WERI-Rb-1 (cell line): ENCODE measurements around the gene MXRA8.
A peak's percentile ranks its signal among the peaks of the same experiment; 100 is the strongest.

Source experiments
- DNase-seq: peaks from one replicate; pipeline ENCODE4 v3.0.0-alpha.2; 2020
- H3K27ac ChIP-seq: fragments of 250-450 bp; sonication (Bioruptor Pico); 2 replicates; pipeline ENCODE4 v1.5.1; 2020; ENCODE audit warnings: mild to moderate bottlenecking, moderate library complexity
- H3K27me3 ChIP-seq: fragments of 250-450 bp; sonication (Bioruptor Pico); 2 replicates; pipeline ENCODE4 v1.5.1; 2021; ENCODE audit warnings: mild to moderate bottlenecking, low read depth, moderate library complexity; ENCODE audit not compliant: insufficient read depth, severe bottlenecking
- H3K36me3 ChIP-seq: fragments of 250-450 bp; sonication (Bioruptor Pico); 2 replicates; pipeline ENCODE4 v1.5.1; 2020; ENCODE audit warnings: mild to moderate bottlenecking, moderate library complexity
- H3K4me3 ChIP-seq: 2 replicates; pipeline ENCODE4 v1.5.1; 2011; ENCODE audit warnings: low read depth, mild to moderate bottlenecking, control low read depth, low read length
- H3K9me3 ChIP-seq: fragments of 250-450 bp; sonication (Bioruptor Pico); 2 replicates; pipeline ENCODE4 v1.5.1; 2021; ENCODE audit warnings: mild to moderate bottlenecking, moderate library complexity; ENCODE audit not compliant: severe bottlenecking
- CTCF ChIP-seq: IDR thresholded peaks from 2 replicates; pipeline ENCODE4 v1.5.1; 2011; ENCODE audit warnings: low read depth, mild to moderate bottlenecking, control low read depth, inconsistent platforms, low read length

The MXRA8 gene

DNA sequence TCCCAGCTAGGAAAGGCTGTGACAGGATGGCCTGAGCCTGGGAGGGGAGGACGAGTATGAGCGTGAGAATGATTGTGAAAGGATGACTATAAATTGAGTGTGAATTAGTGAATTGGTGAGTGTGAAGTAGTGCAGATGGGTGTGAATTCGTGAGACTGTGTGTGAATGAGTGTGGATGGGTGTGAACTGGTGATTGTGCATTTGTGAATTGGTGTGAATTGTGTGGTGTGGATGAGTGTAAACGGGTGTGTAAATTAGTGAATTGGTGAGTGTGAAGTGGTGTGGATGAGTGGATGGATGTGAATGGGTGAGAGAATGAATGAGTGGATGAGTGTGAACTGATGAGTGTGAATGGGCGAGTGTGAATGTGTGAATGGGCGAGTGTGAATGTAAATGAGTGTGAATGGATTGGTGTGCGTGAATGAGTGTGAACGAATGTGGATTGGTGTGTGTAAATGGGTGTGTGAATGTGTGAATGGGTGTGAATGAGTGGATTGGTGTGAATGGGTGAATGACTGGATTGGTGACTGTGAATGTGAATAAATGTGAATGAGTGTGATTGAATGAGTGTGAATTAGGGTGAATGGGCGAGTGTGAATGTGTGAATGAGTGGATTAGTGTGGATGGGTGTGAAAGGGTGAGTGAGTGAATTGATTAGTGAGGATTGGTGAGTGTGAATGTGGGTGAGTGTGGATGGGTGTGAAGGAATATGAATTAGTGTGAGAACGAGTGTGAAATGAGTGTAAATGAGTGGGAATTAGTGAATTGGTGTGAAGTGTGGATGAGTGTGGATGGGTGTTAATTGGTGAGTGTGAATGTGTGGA lies 7.7 kb upstream of the MXRA8 start:
- Histone ChIP-seq H3K4me3 (no peak overlapping the region), H3K9me3 (peaks cover 15% of the 10 kb centered on the region), H3K36me3 (no peaks in the 10 kb centered on the region; the same call in 1 of the 2 replicates), H3K27me3 (no peaks in the 10 kb centered on the region), H3K27ac (no peak overlapping the region)
- no peak for DNase-seq
- TF ChIP-seq CTCF = no peak

DNA sequence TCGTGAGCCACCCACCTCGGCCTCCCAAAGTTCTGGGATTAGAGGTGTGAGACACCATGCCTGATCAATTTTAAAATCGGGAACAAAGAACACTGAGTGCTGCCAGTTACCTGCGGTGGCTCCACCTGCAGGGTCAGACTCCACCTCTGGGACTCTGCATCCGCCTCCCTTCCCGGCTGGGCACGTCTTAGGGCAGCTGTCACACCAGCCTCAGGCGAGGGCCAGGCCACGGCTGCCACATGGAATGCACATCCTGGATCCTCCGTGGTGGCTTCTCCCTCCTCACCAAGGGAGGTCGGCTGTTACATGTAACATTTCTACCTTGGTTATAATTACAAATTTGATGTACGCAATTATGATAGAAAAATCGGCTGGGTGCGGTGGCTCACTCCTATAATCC lies 5.9 kb upstream of the MXRA8 start:
- no peak for TF ChIP-seq CTCF
- Histone ChIP-seq H3K36me3 (no peaks in the 10 kb centered on the region), H3K27me3 (no peaks in the 10 kb centered on the region), H3K9me3 (peaks cover 15% of the 10 kb centered on the region), H3K27ac (no peak overlapping the region), H3K4me3 (no peak overlapping the region)
- no peak for DNase-seq

GRCh38 chr1:1361982-1362423 lies 3.6 kb upstream of the MXRA8 start:
- no peak overlapping the region for H3K4me3 ChIP-seq
- peaks cover 11% of the 10 kb centered on the region for H3K9me3 ChIP-seq
- H3K27ac ChIP-seq = no peak overlapping the region
- no peaks in the 10 kb centered on the region; the same call in 1 of the 2 replicates for H3K36me3 ChIP-seq
- no peaks in the 10 kb centered on the region for H3K27me3 ChIP-seq
- TF ChIP-seq CTCF = no peak
- no peak for DNase-seq

DNA sequence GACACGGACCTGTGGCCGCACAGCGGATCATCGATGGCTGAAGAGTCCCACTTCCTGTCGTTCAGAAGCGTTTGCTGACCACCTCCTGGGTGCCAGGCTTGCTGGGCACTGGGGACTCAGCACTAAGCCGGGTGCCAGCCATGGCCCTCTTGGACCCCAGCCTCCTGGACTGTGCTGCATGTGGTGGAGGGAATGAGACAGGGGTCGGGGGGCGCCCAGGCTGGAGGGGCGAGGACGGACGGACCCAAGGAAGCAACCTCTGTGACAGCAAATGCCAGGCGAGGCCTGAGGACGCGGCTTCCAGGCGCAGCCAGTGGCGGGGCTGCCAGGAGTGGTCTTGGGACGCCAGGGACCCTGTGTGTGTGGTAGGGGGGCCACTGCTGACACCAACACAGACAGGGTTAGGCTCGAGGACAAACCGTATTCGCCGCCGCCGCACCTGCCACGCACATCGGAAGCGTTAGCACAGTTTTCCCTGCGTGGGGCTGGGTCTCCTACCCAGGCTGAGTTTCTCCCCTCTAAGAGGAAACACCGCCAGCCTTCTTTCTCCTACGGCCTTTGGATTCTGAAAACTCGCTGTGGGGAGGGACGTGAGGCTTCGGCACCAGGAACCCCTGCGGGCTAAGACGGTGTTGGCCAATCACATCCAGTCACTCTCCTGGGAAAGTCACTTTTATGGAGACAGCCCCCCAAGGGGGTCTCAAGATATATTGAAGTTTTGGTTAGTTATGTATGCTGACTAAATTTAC lies 3.1 kb upstream of the MXRA8 start:
- H3K4me3 ChIP-seq = no peak overlapping the region
- no peak for DNase-seq
- H3K9me3 ChIP-seq = peaks cover 7% of the 10 kb centered on the region
- peak overlapping the region; percentile 14; the same call in 1 of the 2 replicates for H3K27ac ChIP-seq
- TF ChIP-seq CTCF = no peak
- peaks cover 3% of the 10 kb centered on the region; the same call in 1 of the 2 replicates for H3K36me3 ChIP-seq
- H3K27me3 ChIP-seq = no peaks in the 10 kb centered on the region

GRCh38 chr1:1360506-1361169 lies 2.3 kb upstream of the MXRA8 start:
- no peak for TF ChIP-seq CTCF
- DNase-seq = peak; percentile 47
- Histone ChIP-seq H3K4me3 (no peak overlapping the region), H3K27me3 (no peaks in the 10 kb centered on the region), H3K27ac (peak overlapping the region; percentile 95), H3K9me3 (no peaks in the 10 kb centered on the region), H3K36me3 (peaks cover 3% of the 10 kb centered on the region; the same call in 1 of the 2 replicates)
